Lung (tissue), 12 donors: ENCODE data around the gene PPP1R14B. TPM values are rescaled to one million over a fixed set of nuclear protein-coding genes. Genes with fewer than 3 reads are reported as not detected.

Source experiments
- ATAC-seq: fragments of 200-7000 bp; cut with Tn5 transposase; one replicate; pipeline ENCODE4 v1.9.1; 2020; ENCODE audit warnings: moderate number of reproducible peaks; ENCODE audit not compliant: insufficient read depth, low FRiP score
- DNase-seq, 3 donors: peaks; one replicate each; pipeline ENCODE4 v3.0.0-alpha.2; 2013 to 2017
- H3K27ac ChIP-seq, 2 donors: one replicate each; pipeline ENCODE4 v1.5.1; 2013; ENCODE audit warnings: mild to moderate bottlenecking in 2 of 2, moderate library complexity in 2 of 2, control low read depth in 1 of 2, inconsistent platforms in 1 of 2, low read depth in 1 of 2, low read length in 1 of 2
- H3K27me3 ChIP-seq, 3 donors: one replicate each; pipeline ENCODE4 v1.5.1; 2013; ENCODE audit warnings: low read length in 2 of 3; ENCODE audit not compliant: control insufficient read depth in 3 of 3, insufficient read depth in 3 of 3
- H3K36me3 ChIP-seq, 4 donors: one replicate each; pipeline ENCODE4 v1.5.1; 2013; ENCODE audit warnings: low read length in 4 of 4, mild to moderate bottlenecking in 1 of 4, moderate library complexity in 1 of 4; ENCODE audit not compliant: control insufficient read depth in 4 of 4, insufficient read depth in 4 of 4
- H3K4me1 ChIP-seq, 5 donors: one replicate each; pipeline ENCODE4 v1.5.1; 2013; ENCODE audit warnings: low read length in 5 of 5, mild to moderate bottlenecking in 2 of 5, moderate library complexity in 1 of 5; ENCODE audit not compliant: control insufficient read depth in 5 of 5, insufficient read depth in 5 of 5
- H3K4me3 ChIP-seq: one replicate; pipeline ENCODE4 v1.5.1; 2013; ENCODE audit warnings: mild to moderate bottlenecking, control low read depth, moderate library complexity
- H3K9ac ChIP-seq, 2 donors: one replicate each; pipeline ENCODE4 v1.5.1; 2013; ENCODE audit warnings: low read length in 2 of 2, control low read depth in 1 of 2; ENCODE audit not compliant: insufficient read depth in 1 of 2
- H3K9me3 ChIP-seq, 4 donors: one replicate each; pipeline ENCODE4 v1.5.1; 2013; ENCODE audit warnings: low read length in 3 of 4, mild to moderate bottlenecking in 1 of 4, moderate library complexity in 1 of 4; ENCODE audit not compliant: control insufficient read depth in 4 of 4, insufficient read depth in 3 of 4
- CTCF ChIP-seq: IDR thresholded peaks from 2 replicates; pipeline ENCODE4 v1.5.1; 2012; ENCODE audit warnings: mild to moderate bottlenecking; ENCODE audit errors: control extremely low read depth, extremely low read depth
- WGBS, 2 donors: extraction: QIAGEN DNeasy Blood & Tissue Kit; methylation state at CpG; one replicate each; pipeline ENCODE4 v1.1.7; 2013; 5-methylcytosine and 5-hydroxymethylcytosine counted together
- polyA plus RNA-seq, 2 donors: library from polyadenylated mRNA; stranded (reverse); fragments of 200-250 nt; gene quantifications; one replicate each; pipeline ENCODE4 v1.2.1, GENCODE V29; 2013
- total RNA-seq, 2 donors: library from RNA; depleted of rRNA in 1 of 2; stranded (reverse); fragments of >200 nt in 1 of 2; gene quantifications; one replicate each; pipeline ENCODE4 v1.2.1, GENCODE V29; 2014 to 2021
- donor health status: control.
- donor health status: control.
- donor health status: Bipolar disorder and iron deficiency.
- donor health status: healthy.
- donor health status: DM: yes; HTN: yes; CAD: no.

PPP1R14B gene
- total and polyA plus RNA-seq, 4 donors = 28.2 to 241 (median 152) TPM

- 89 to 91% methylated on average over 8 of the region's 8 CpGs for WGBS, 2 donors
- Histone ChIP-seq H3K36me3 (peaks cover 0 to 15% (median 3%) of the 10 kb centered on the region in 4 donors), H3K27ac (no peak overlapping the region), H3K9me3 (no peaks in the 10 kb centered on the region), H3K4me1 (peaks cover 0 to 31% (median 17%) of the 10 kb centered on the region in 5 donors), H3K9ac (no peak overlapping the region), H3K4me3 (no peak overlapping the region), H3K27me3 (no peaks in the 10 kb centered on the region)
- DNase-seq (no peak), ATAC-seq (no peak)
- TF ChIP-seq CTCF = no peak
Observed at GRCh38 chr11:64243236-64243854, 3.4 kb downstream of the PPP1R14B start.

- Histone ChIP-seq H3K36me3 (peaks cover 0 to 23% (median 6%) of the 10 kb centered on the region in 4 donors), H3K9me3 (no peaks in the 10 kb centered on the region), H3K27ac (peak overlapping the region; percentile 88 to 95), H3K27me3 (no peaks in the 10 kb centered on the region), H3K4me1 (peaks cover 0 to 24% (median 20%) of the 10 kb centered on the region in 5 donors), H3K9ac (peak overlapping the region in 1 of 2 donors; percentile 53), H3K4me3 (peak overlapping the region; percentile 75)
- 0 to 1% methylated on average over 58 to 63 of the region's 63 CpGs for WGBS, 2 donors
- no peak for TF ChIP-seq CTCF
- peak; percentile 84 for ATAC-seq
- peak; percentile 43 to 100 (median 56) for DNase-seq
Observed at GRCh38 chr11:64241491-64242374, 5.0 kb downstream of the PPP1R14B start.

- ATAC-seq = no peak
- WGBS, 2 donors = 1% methylated on average over 24 of the region's 24 CpGs
- TF ChIP-seq CTCF = no peak
- Histone ChIP-seq H3K36me3 (peaks cover 0 to 23% (median 6%) of the 10 kb centered on the region in 4 donors), H3K27me3 (no peaks in the 10 kb centered on the region), H3K4me1 (peaks cover 0 to 24% (median 20%) of the 10 kb centered on the region in 5 donors), H3K9ac (peak overlapping the region in 1 of 2 donors; percentile 61), H3K4me3 (peak overlapping the region; percentile 61), H3K27ac (peak overlapping the region; percentile 92 to 96), H3K9me3 (no peaks in the 10 kb centered on the region)
- DNase-seq = peak in 2 of 3 donors; percentile 100
Observed at GRCh38 chr11:64241241-64241490, 5.6 kb downstream of the PPP1R14B start.
